ENCODE data around the gene FBXL13. TPM values are rescaled to one million over a fixed set of nuclear protein-coding genes. Genes with fewer than 3 reads are reported as not detected.

FBXL13 gene
- total and polyA plus RNA-seq, 2 of the 8 experiments (the other 6 are each of a cell fraction or from before 2014, with no cell fraction given): 1.2 to 2.8 TPM

DNA sequence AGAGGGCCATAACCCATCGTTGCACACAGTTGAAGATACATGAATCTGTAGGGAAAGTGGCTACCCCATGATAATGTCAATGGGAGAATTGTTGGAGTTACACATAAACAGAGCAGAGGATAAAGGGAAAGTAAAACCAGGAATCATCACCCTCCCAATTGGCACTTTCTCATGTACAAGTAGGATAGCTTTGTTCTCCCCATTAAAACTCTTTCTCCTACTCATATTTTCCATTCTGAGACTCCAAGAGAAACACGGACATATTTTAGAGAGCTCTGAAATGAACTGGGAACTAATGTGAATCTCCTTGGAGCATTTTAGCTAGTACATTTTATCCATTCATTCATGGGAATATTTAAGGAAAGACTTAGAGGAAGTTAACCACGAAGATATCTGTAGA, 179.0 kb downstream of the FBXL13 start (continued):
- TF ChIP-seq CHD7 (IDR thresholded peaks at IDR 0.05; ENCODE audit: insufficient replicate concordance, low read length) (no peak), MAFK (IDR thresholded peaks at IDR 0.05; ENCODE audit: low read depth, low read length) (no peak), CBX8 (IDR thresholded peaks at IDR 0.05; ENCODE audit: borderline replicate concordance, low read depth, low read length) (no peak), CTCF (IDR thresholded peaks at IDR 0.05; ENCODE audit: control extremely low read depth in 1 of 3, insufficient read depth in 1 of 3, low read depth in 1 of 3, low read length in 3 of 3) (no peak)

All from H1 (cell line).